ENCODE measurements around the gene PFKP.

Gene PFKP

GRCh38 chr10:3100856-3101640 lies 33.7 kb downstream of the PFKP start:
- no peaks in the 10 kb centered on the region for H3K27me3 ChIP-seq (ENCODE audit: insufficient read depth, low read length, poor library complexity)
- peaks cover 84% of the 10 kb centered on the region for H4K20me1 ChIP-seq (ENCODE audit: insufficient read depth, low read length)
- ATAC-seq (ENCODE audit: insufficient read depth, low read depth): no peak
- H3K9ac ChIP-seq (ENCODE audit: low read depth, low read length): no peak overlapping the region
- no peak overlapping the region for H3K4me2 ChIP-seq (ENCODE audit: insufficient read depth, low read length)
- H3K79me2 ChIP-seq (ENCODE audit: insufficient read depth, low read length): peaks cover 58% of the 10 kb centered on the region
- no peak for DNase-seq
- no peak overlapping the region for H2AFZ ChIP-seq (ENCODE audit: low read depth, low read length)
- peaks cover 91% of the 10 kb centered on the region for H3K36me3 ChIP-seq (ENCODE audit: insufficient read depth, low read length)
- H3K4me3 ChIP-seq (ENCODE audit: low read depth in 1 of 2, low read length in 2 of 2): no peak overlapping the region
- TF ChIP-seq CTCF (IDR thresholded peaks at IDR 0.05; ENCODE audit: borderline replicate concordance, extremely low read depth, low read length, poor library complexity, severe bottlenecking) (no peak), EZH2 (IDR thresholded peaks at IDR 0.05; ENCODE audit: borderline replicate concordance, low read depth, low read length, severe bottlenecking) (no peak)
- no peaks in the 10 kb centered on the region for H3K4me1 ChIP-seq (ENCODE audit: insufficient read depth, low read length)
- no peak overlapping the region for H3K27ac ChIP-seq (ENCODE audit: low read length)
- H3K9me3 ChIP-seq (ENCODE audit: insufficient read depth, low read length, severe bottlenecking): no peaks in the 10 kb centered on the region

- no peak overlapping the region for H3K9ac ChIP-seq (ENCODE audit: low read depth, low read length)
- H3K27me3 ChIP-seq (ENCODE audit: insufficient read depth, low read length, poor library complexity): no peaks in the 10 kb centered on the region
- H3K4me3 ChIP-seq (ENCODE audit: low read depth in 1 of 2, low read length in 2 of 2): no peak overlapping the region
- peaks cover 72% of the 10 kb centered on the region for H4K20me1 ChIP-seq (ENCODE audit: insufficient read depth, low read length)
- peaks cover 45% of the 10 kb centered on the region for H3K79me2 ChIP-seq (ENCODE audit: insufficient read depth, low read length)
- no peaks in the 10 kb centered on the region for H3K9me3 ChIP-seq (ENCODE audit: insufficient read depth, low read length, severe bottlenecking)
- H3K4me2 ChIP-seq (ENCODE audit: insufficient read depth, low read length): no peak overlapping the region
- H3K36me3 ChIP-seq (ENCODE audit: insufficient read depth, low read length): peaks cover 87% of the 10 kb centered on the region
- H3K4me1 ChIP-seq (ENCODE audit: insufficient read depth, low read length): no peaks in the 10 kb centered on the region
- no peak for ATAC-seq (ENCODE audit: insufficient read depth, low read depth)
- no peak overlapping the region for H2AFZ ChIP-seq (ENCODE audit: low read depth, low read length)
- TF ChIP-seq EZH2 (IDR thresholded peaks at IDR 0.05; ENCODE audit: borderline replicate concordance, low read depth, low read length, severe bottlenecking): no peak
- no peak for TF ChIP-seq CTCF (IDR thresholded peaks at IDR 0.05; ENCODE audit: borderline replicate concordance, extremely low read depth, low read length, poor library complexity, severe bottlenecking)
- H3K27ac ChIP-seq (ENCODE audit: low read length): no peak overlapping the region
- no peak for DNase-seq
These were observed 35.5 kb downstream of the PFKP start for GRCh38 chr10:3102720-3103427.

GRCh38 chr10:3103646-3104045 lies 36.3 kb downstream of the PFKP start:
- DNase-seq: no peak
- Histone ChIP-seq H4K20me1 (ENCODE audit: insufficient read depth, low read length) (peaks cover 65% of the 10 kb centered on the region), H3K27me3 (ENCODE audit: insufficient read depth, low read length, poor library complexity) (no peaks in the 10 kb centered on the region), H3K4me1 (ENCODE audit: insufficient read depth, low read length) (no peaks in the 10 kb centered on the region), H3K9me3 (ENCODE audit: insufficient read depth, low read length, severe bottlenecking) (no peaks in the 10 kb centered on the region), H2AFZ (ENCODE audit: low read depth, low read length) (no peak overlapping the region), H3K79me2 (ENCODE audit: insufficient read depth, low read length) (peaks cover 37% of the 10 kb centered on the region), H3K4me2 (ENCODE audit: insufficient read depth, low read length) (no peak overlapping the region), H3K9ac (ENCODE audit: low read depth, low read length) (no peak overlapping the region), H3K4me3 (ENCODE audit: low read depth in 1 of 2, low read length in 2 of 2) (no peak overlapping the region), H3K27ac (ENCODE audit: low read length) (no peak overlapping the region), H3K36me3 (ENCODE audit: insufficient read depth, low read length) (peaks cover 88% of the 10 kb centered on the region)
- TF ChIP-seq EZH2 (IDR thresholded peaks at IDR 0.05; ENCODE audit: borderline replicate concordance, low read depth, low read length, severe bottlenecking): no peak
- no peak for TF ChIP-seq CTCF (IDR thresholded peaks at IDR 0.05; ENCODE audit: borderline replicate concordance, extremely low read depth, low read length, poor library complexity, severe bottlenecking)
- no peak for ATAC-seq (ENCODE audit: insufficient read depth, low read depth)
